ENCODE measurements around the gene HPD. TPM values are rescaled to one million over a fixed set of nuclear protein-coding genes. Genes with fewer than 3 reads are reported as not detected.
"Not testable (repeated sequence)": the region's sequence is repeated elsewhere in the genome, so short reads cannot be mapped to it uniquely, and the experiment has no call there.

The HPD gene
- total and polyA plus RNA-seq, 4 donors: 3.1 to 14.4 (median 5.9) TPM

DNA sequence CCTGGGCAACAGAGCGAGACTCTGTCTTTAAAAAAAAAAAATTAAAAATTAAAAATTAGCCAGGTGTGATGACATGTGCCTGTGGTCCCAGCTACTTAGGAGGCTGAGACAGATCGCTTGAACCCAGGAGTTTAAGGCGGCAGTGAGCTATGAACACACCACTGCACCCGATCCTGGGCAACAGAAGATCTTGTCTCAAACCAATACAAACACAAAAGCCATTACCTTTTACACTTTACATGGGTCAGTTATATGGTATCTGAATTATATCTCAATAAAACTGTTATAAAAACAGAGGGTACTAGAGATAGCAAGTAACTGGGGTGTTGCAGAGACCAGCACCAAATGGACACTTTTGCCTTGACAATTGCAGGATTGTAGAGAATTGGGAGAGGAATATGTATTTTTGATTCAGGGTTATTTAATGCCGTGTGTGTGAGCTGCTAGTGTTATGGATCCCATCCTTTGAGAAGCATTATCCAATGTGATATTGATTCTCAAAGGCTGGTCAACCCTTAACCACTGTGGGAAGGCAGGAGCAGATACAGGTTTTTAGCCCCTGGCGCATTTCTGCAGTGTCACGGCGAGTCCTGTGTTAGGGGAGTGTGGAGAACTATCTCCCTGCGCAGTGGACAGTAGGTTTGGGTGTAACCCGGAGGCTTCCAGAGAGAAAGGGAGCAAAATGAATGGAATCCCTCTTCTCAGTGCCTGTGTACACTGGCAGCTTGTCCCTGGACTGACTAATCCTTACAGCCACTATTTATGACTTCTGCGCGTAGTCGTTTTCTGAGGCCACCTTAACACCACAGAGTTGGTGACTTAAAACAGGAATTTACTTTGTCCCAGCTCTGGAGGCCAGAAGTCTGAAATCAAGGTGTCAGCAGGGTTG is 34.3 kb upstream of the HPD start:
- H3K4me3 ChIP-seq (ENCODE audit: low read length in 2 of 2): no peak overlapping the region
- DNase-seq (no peak), ATAC-seq (ENCODE audit: low FRiP score) (no peak)
- H3K4me1 ChIP-seq (ENCODE audit: control insufficient read depth in 1 of 2, insufficient read depth in 2 of 2, low read length in 2 of 2): peaks cover 0 to 7% of the 10 kb centered on the region in 2 donors
- no peaks in the 10 kb centered on the region for H3K9me3 ChIP-seq (ENCODE audit: control insufficient read depth, low read length)
- intact Hi-C loops (cut with DNase I): loop anchor here (10.0 kb wide), 2 partner anchors 178 to 198 kb away; partner anchors contain the start of gene TMEM120B (in 1 of the 2)
- no peak overlapping the region for H3K27ac ChIP-seq (ENCODE audit: low read depth in 1 of 2, low read length in 2 of 2)
- peaks cover 5 to 7% of the 10 kb centered on the region in 2 donors for H3K36me3 ChIP-seq (ENCODE audit: control insufficient read depth in 1 of 2, insufficient read depth in 2 of 2, low read length in 1 of 2)
- 61 to 64% methylated on average over 13 of the region's 13 CpGs for WGBS, 2 donors
- no peaks in the 10 kb centered on the region for H3K27me3 ChIP-seq (ENCODE audit: control insufficient read depth in 1 of 2, insufficient read depth in 2 of 2, low read length in 1 of 2)

DNA sequence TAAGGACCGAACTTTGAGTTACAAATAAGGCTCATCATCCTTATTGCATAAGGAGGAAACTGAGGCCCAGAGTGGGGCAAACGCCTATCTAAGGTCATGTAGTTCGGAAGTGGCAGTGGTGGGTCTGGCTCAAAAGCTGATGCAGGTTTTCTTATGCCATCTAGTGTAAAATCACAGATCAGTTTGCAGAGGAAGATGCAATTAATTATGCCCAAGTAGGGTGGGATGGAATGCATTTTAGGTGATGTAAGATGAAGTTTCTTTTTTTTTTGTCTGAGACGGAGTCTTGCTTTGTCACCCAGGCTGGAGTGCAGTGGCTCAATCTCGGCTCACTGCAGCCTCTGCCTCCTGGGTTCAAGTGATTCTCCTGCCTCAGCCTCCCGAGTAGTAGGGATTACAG is 31.0 kb upstream of the HPD start:
- 26 to 27% methylated on average over 6 of the region's 6 CpGs for WGBS, 2 donors
- H3K27ac ChIP-seq (ENCODE audit: low read depth in 1 of 2, low read length in 2 of 2); H3K4me1 ChIP-seq (ENCODE audit: control insufficient read depth in 1 of 2, insufficient read depth in 2 of 2, low read length in 2 of 2); H3K27me3 ChIP-seq (ENCODE audit: control insufficient read depth in 1 of 2, insufficient read depth in 2 of 2, low read length in 1 of 2); H3K9me3 ChIP-seq (ENCODE audit: control insufficient read depth, low read length); DNase-seq; ATAC-seq (ENCODE audit: low FRiP score); H3K36me3 ChIP-seq (ENCODE audit: control insufficient read depth in 1 of 2, insufficient read depth in 2 of 2, low read length in 1 of 2): not testable (repeated sequence)
- intact Hi-C loops (cut with DNase I): loop anchor here (1.0 to 10.0 kb wide), 8 partner anchors 31 to 195 kb away; partner anchors contain the start of genes HPD (in 1 of the 2) and TMEM120B (in 1 of the 2)
- peak overlapping the region in 1 of 2 donors; percentile 79 for H3K4me3 ChIP-seq (ENCODE audit: low read length in 2 of 2)

DNA sequence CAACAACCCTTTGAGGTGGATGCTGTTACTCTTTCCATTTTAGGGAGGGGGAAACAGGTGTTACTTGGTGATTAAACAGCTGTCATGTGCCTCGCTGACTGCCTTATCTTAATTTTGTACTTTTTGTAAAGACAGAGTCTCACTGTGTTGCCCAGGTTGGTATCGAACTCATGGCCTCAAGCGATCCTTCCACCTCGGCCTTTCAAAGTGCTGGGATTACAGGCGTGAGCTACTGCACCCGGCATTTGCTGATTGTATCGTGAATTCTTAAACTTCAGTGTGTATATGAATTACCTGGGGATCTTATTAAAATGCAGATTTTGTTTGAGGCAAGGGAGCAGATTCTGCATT is 30.6 kb upstream of the HPD start:
- WGBS, 2 donors: 1% methylated on average over 7 of the region's 7 CpGs
- H3K27ac ChIP-seq (ENCODE audit: low read depth in 1 of 2, low read length in 2 of 2): peak overlapping the region in 1 of 2 donors; percentile 96

DNA sequence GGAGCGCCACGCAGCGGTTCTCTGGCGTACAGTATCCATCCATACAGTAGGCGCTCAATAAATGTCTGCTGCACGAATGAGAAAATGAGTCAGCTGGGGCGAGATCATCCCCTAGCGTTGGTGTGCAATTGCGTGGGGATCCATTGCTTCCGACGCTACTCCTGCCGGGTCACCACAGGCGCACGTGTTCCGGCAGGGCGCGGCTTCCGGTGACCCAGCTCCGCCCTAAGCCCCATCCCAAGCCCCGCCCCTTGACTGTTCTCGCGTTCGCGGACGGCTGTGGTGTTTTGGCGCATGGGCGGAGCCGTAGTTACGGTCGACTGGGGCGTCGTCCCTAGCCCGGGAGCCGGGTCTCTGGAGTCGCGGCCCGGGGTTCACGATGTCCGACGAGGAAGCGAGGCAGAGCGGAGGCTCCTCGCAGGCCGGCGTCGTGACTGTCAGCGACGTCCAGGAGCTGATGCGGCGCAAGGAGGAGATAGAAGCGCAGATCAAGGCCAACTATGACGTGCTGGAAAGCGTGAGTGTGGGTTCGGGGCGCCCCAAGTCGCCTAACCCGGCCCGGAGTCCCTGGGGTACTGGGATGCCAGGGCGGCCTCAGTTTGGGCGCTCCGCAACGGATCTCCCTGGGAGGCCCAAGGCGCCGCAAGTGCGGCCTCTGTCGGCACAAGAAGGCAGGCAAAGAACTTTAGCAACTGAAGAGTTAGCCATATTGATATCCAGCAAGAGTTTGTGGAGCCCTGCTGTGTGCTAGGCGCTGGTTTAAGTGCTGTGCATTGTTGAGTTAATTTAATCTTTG is 30.0 kb upstream of the HPD start, which contains the start of gene PSMD9:
PSMD9 (plus strand) TSS at position 313 of the 796 bp plus-strand sequence; CDS start at position 380, 67 bp downstream.
- Histone ChIP-seq H3K27me3 (ENCODE audit: control insufficient read depth in 1 of 2, insufficient read depth in 2 of 2, low read length in 1 of 2) (no peaks in the 10 kb centered on the region), H3K9me3 (ENCODE audit: control insufficient read depth, low read length) (no peaks in the 10 kb centered on the region), H3K4me1 (ENCODE audit: control insufficient read depth in 1 of 2, insufficient read depth in 2 of 2, low read length in 2 of 2) (peaks cover 0 to 4% of the 10 kb centered on the region in 2 donors), H3K4me3 (ENCODE audit: low read length in 2 of 2) (peak within 1 kb of the TSS; percentile 36 to 79), H3K27ac (ENCODE audit: low read depth in 1 of 2, low read length in 2 of 2) (peak within 1 kb of the TSS; percentile 33 to 96), H3K36me3 (ENCODE audit: control insufficient read depth in 1 of 2, insufficient read depth in 2 of 2, low read length in 1 of 2) (no peaks in the 10 kb centered on the region)
- intact Hi-C loops (cut with DNase I): loop anchor here (1.0 to 5.0 kb wide), 6 partner anchors 30 to 94 kb away; partner anchors contain the start of gene HPD (in 1 of the 2)
- ATAC-seq (ENCODE audit: low FRiP score): peak; percentile 100
- peak; percentile 99 for DNase-seq
- 1% methylated on average over 67 of the region's 67 CpGs for WGBS, 2 donors

More for the DNA sequence above, 30.6 kb upstream of the HPD start:
- no peaks in the 10 kb centered on the region for H3K27me3 ChIP-seq (ENCODE audit: control insufficient read depth in 1 of 2, insufficient read depth in 2 of 2, low read length in 1 of 2)
- peak overlapping the region; percentile 36 to 79 for H3K4me3 ChIP-seq (ENCODE audit: low read length in 2 of 2)
- no peaks in the 10 kb centered on the region for H3K9me3 ChIP-seq (ENCODE audit: control insufficient read depth, low read length)
- DNase-seq (no peak), ATAC-seq (ENCODE audit: low FRiP score) (no peak)
- intact Hi-C loops (cut with DNase I): loop anchor here (1.0 to 5.0 kb wide), 6 partner anchors 30 to 94 kb away; partner anchors contain the start of gene HPD (in 1 of the 2)
- H3K4me1 ChIP-seq (ENCODE audit: control insufficient read depth in 1 of 2, insufficient read depth in 2 of 2, low read length in 2 of 2): peaks cover 0 to 7% of the 10 kb centered on the region in 2 donors
- H3K36me3 ChIP-seq (ENCODE audit: control insufficient read depth in 1 of 2, insufficient read depth in 2 of 2, low read length in 1 of 2): no peaks in the 10 kb centered on the region

DNA sequence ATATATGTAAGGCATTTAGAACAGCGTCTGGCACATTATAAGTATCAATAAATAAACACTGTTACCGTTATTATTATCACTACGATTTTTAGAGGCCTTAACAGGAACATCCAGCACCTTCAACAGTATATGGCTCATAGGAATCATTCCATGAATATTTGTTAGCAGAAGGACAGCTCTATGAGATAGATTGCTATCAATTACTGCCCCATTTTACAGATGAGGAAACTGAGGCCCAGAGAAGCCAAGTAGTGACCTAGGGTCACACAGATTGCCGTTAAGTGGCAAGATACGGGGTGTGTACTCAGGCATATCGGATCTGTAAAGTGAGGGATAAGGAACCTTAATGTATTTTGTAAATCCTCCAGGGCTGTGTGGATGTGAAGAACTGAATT is 29.4 kb upstream of the HPD start:
- Histone ChIP-seq H3K9me3 (ENCODE audit: control insufficient read depth, low read length) (no peaks in the 10 kb centered on the region), H3K4me1 (ENCODE audit: control insufficient read depth in 1 of 2, insufficient read depth in 2 of 2, low read length in 2 of 2) (no peaks in the 10 kb centered on the region), H3K36me3 (ENCODE audit: control insufficient read depth in 1 of 2, insufficient read depth in 2 of 2, low read length in 1 of 2) (no peaks in the 10 kb centered on the region), H3K27me3 (ENCODE audit: control insufficient read depth in 1 of 2, insufficient read depth in 2 of 2, low read length in 1 of 2) (no peaks in the 10 kb centered on the region), H3K4me3 (ENCODE audit: low read length in 2 of 2) (peak overlapping the region in 1 of 2 donors; percentile 22), H3K27ac (ENCODE audit: low read depth in 1 of 2, low read length in 2 of 2) (no peak overlapping the region)
- ATAC-seq (ENCODE audit: low FRiP score) (no peak), DNase-seq (no peak)
- intact Hi-C loops (cut with DNase I): loop anchor here (2.0 to 5.0 kb wide), 5 partner anchors 29 to 93 kb away; partner anchors contain the start of gene HPD (in 1 of the 2)
- WGBS, 2 donors: 50 to 57% methylated on average over 6 of the region's 6 CpGs

DNA sequence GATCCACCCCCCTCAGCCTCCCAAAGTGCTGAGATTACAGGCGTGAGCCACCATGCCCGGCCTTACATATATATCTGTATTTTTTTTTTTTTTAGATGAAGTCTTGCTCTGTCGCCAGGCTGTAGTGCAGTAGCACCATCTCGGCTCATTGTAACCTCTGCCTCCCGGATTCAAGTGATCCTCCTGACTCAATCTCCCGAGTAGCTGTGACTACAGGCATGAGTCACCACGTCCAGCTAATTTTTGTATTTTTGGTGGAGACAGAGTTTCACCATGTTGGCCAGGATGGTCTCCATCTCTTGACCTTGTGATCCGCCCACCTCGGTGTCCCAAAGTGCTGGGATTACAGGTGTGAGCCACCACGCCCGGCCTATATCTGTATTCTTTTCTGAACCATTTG is 26.5 kb upstream of the HPD start:
- not testable (repeated sequence) for H3K36me3 ChIP-seq (ENCODE audit: control insufficient read depth in 1 of 2, insufficient read depth in 2 of 2, low read length in 1 of 2); H3K27me3 ChIP-seq (ENCODE audit: control insufficient read depth in 1 of 2, insufficient read depth in 2 of 2, low read length in 1 of 2); H3K9me3 ChIP-seq (ENCODE audit: control insufficient read depth, low read length); ATAC-seq (ENCODE audit: low FRiP score); H3K27ac ChIP-seq (ENCODE audit: low read depth in 1 of 2, low read length in 2 of 2); DNase-seq; H3K4me3 ChIP-seq (ENCODE audit: low read length in 2 of 2); H3K4me1 ChIP-seq (ENCODE audit: control insufficient read depth in 1 of 2, insufficient read depth in 2 of 2, low read length in 2 of 2)
- 82 to 84% methylated on average over 11 of the region's 11 CpGs for WGBS, 2 donors
- intact Hi-C loops (cut with DNase I): loop anchor here in 1 of 2 donors (5.0 kb wide), 1 partner anchor 48 kb away; no protein-coding TSS in a partner anchor

DNA sequence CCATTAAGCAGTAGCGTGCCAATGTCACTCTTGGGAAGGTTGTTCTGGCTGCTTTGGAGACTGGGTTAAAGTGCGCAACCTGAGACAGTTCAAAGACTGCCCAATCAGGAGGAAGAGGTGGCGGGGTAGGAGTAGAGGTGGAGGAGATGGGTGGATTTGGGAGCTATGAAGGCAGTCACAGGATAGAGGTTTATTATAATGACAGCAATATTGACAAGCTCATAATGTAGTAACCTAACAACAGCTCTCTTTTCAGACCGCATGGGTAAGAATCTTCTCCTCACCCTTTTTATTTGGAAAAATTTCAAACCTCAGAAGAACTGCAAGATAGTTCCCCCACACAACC is 24.6 kb upstream of the HPD start:
- Histone ChIP-seq H3K9me3 (ENCODE audit: control insufficient read depth, low read length) (no peaks in the 10 kb centered on the region), H3K4me1 (ENCODE audit: control insufficient read depth in 1 of 2, insufficient read depth in 2 of 2, low read length in 2 of 2) (no peaks in the 10 kb centered on the region), H3K27ac (ENCODE audit: low read depth in 1 of 2, low read length in 2 of 2) (no peak overlapping the region), H3K36me3 (ENCODE audit: control insufficient read depth in 1 of 2, insufficient read depth in 2 of 2, low read length in 1 of 2) (no peaks in the 10 kb centered on the region), H3K4me3 (ENCODE audit: low read length in 2 of 2) (no peak overlapping the region), H3K27me3 (ENCODE audit: control insufficient read depth in 1 of 2, insufficient read depth in 2 of 2, low read length in 1 of 2) (no peaks in the 10 kb centered on the region)
- intact Hi-C loops (cut with DNase I): no loop called here
- DNase-seq (no peak), ATAC-seq (ENCODE audit: low FRiP score) (no peak)
- 43 to 48% methylated on average over 4 of the region's 4 CpGs for WGBS, 2 donors

DNA sequence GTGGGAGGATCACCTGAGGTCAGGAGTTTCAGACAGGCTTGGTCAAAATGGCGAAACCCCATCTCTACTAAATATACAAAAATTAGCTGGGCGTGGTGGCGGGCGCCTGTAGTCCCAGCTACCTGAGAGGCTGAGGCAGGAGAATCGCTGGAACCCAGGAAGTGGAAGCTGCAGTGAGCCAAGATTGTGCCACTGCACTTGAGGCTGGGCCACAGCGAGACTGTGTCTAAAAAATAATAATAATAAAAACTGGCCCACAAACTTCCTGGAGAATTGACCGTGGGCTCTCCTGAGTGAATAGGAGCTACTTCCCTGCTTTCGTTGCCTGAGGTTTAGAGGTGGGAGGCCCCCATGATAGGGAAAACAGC is 17.4 kb upstream of the HPD start:
- H3K9me3 ChIP-seq (ENCODE audit: control insufficient read depth, low read length); H3K36me3 ChIP-seq (ENCODE audit: control insufficient read depth in 1 of 2, insufficient read depth in 2 of 2, low read length in 1 of 2); H3K4me3 ChIP-seq (ENCODE audit: low read length in 2 of 2); intact Hi-C loops (cut with DNase I); H3K27me3 ChIP-seq (ENCODE audit: control insufficient read depth in 1 of 2, insufficient read depth in 2 of 2, low read length in 1 of 2); H3K4me1 ChIP-seq (ENCODE audit: control insufficient read depth in 1 of 2, insufficient read depth in 2 of 2, low read length in 2 of 2); ATAC-seq (ENCODE audit: low FRiP score); DNase-seq; H3K27ac ChIP-seq (ENCODE audit: low read depth in 1 of 2, low read length in 2 of 2): not testable (repeated sequence)
- WGBS, 2 donors: 89 to 92% methylated on average over 8 of the region's 8 CpGs
